Measurements from ENCODE around the gene KIAA1328.

KIAA1328 gene

DNA sequence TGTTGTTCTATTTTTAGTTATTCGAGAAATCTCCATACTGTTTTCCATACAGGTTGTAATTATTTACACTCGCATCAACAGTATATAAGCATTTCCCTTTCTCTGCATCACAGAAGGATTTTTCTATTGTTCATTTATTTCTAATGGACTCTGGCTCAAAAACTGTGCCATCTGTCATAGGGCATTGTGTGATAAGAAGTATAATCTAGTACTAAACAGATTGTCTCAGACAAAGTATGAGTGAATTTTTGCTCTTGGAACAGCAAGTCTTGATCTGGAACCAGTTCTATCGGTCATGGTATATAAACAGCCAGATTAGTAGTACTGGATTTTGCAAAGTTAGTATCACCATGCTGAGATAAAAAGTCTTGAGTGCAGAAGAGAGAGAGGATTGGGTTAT, 145.8 kb downstream of the KIAA1328 start:
- DNase-seq = no peak

DNA sequence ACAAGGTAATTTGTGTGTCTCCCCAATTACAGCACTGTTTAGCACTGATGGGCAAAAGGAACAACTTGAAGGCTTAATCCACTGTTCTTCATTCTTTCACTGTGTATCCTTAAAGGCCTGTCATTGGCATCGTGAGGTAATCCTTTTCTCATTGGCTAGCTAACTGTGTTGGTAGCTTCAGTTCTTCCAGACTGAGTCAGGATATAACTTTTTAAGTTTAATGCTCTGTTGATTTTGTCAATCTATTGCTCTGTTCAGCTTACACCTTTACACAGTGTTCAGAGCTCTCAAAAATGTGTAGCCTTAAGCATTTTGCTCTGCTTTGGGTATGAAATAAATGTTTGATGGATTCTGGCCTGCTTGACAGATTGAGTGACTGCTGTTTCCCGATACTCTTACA, 148.2 kb downstream of the KIAA1328 start:
- DNase-seq = no peak

DNA sequence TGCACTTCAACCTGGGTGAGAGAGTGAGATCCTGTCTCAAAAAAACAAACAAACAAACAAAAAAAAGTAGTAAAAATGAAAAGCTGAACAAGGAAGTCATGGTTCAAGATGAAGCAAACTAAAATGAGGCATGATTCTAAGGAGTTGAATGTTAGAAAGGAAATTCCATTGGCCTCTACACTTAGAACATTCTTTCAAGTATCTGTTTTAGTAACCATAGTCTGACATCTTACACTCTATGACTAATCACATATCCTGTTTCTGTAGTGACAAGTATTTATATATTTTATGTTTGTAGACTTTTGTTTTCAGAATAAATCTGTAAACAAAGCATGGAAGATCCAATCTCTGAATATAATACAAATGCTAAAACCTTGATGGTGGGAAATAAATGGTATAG, 164.1 kb downstream of the KIAA1328 start:
- no peak for DNase-seq

DNA sequence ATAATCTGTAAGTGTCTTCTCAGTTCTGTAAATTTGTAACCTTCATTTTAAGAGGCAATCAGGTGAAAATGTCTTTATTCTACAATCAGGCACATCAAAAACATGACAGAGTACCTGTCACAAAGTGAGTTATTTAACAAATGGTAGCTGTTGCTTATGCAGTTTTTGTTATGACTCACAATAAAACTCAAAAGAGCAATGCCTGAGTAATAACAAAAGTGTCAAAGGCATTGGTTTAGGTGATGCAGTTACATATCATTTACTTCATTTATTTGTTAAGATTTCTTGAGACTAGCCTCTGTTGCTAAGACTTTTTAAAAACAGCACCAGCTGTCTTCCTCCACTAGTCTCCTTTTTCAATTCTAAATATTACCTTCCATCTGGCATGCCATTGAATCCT, 177.8 kb downstream of the KIAA1328 start:
- DNase-seq = no peak

DNA sequence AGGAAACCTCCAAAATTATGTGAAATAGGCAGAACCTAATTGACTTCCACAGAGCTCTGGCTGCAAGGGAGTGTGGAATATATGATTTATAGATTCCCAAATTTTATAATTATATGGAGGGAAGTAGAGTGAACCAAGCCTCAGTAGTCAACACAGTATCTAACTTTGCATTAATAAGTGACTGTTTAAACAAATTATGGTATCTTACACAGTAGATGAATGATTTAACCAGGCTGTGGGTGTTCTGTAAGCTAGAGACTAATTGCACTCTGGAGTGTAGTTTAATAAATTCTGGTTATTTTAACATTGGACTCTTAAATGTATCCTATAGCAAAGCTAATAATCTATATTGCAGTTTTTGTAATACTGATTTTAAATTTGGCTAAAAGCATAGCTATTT, 183.5 kb downstream of the KIAA1328 start:
- no peak for DNase-seq

DNA sequence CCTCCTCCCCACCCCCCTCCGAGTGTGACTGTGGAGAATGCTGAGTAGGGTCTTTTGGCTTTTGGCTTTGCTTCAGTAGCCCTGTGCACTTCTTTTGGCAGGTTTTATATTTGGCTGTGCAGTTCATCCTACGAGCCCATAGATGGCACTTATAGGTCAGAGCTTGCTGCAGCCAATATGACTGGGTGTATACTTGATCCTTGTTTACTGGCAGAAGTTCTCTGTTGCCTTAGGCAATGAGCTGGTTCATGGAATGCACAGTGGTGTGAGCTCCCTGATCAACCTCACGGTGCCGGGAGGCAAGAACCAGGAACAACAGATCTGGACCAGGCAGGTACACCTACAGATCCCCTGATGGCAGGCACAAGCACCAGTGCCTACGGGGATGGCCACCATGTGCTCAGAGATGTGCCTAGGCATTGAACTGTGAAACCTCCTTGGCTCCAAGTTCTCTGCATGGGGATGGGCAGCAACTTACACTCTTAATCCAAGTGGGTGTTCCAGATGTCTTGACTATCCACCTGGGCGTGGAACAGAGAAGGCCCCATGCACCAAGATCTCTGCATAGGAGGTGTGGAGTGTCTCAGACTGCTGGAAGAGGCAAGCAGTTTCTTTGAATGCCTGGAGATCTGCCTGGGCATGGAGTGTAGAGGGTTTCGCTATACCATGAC, 190.4 kb downstream of the KIAA1328 start:
- no peak for DNase-seq

DNA sequence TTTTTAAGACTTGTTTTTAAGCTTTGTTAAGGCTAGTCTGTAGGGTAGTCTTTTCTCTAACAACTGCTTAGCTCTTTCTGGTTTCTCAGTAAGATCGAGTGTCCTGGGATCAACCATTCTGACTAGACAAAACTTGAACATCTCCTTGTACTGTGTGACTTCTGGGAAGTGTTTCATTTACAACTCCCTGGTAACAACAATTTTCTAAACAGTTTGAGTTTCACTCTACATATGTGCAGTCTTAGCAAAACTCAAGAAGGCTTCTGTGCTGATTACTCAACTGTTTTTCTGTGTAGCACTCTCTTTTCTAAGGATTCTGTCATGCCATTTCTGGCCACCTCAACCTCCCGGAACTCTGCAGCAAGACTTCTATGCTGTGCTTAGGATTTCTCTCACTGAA, 204.5 kb downstream of the KIAA1328 start:
- no peak for DNase-seq

DNA sequence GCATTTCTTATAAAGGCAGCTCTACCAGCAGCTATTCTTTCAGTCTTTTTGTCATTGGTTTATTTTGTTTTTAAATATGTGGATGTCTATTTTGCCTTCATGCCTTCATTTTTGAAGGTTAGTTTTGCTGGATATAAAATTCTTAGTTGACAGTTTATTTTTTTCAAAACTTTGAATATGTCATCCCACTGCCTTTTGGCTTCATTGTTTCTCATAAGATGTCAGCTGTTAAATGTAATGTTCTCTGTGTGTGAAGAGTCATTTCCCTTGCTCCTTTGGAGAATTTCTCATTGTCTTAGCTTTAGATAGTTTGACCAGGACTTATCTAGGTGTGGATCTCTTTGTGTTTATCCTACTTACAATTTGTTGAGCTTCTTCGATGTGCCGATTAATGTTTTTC, 213.5 kb downstream of the KIAA1328 start:
- no peak for DNase-seq

DNA sequence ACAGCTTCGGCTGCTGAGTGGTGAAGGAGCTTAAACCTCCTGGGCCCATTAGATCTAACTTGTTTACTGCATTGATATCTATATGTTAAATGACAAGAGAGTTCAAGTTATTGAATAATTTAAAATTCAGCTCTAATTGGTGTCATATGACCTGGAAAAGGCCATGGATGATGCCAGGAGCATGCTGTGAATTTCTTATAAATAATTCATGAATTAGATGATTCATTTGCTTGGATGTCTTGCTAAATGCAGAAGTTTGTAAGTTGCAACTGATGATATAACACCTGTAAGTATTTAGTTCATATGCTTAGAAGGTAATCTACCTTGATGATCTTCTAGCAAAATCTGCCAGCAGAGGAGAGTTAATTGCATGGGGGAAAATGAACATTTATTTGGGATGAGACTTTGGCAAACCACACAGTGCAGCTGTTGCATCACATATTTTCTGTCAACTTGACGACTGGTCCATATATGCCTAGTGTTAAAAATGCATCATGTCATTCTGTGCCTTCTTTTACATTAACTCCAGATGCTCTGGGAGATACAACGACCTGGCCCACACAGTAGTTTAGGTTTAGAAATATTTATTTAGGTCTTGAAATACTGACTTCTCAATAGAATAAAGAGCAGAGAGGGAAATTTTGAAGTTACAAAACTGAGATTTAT, 226.3 kb downstream of the KIAA1328 start:
- no peak for DNase-seq

DNA sequence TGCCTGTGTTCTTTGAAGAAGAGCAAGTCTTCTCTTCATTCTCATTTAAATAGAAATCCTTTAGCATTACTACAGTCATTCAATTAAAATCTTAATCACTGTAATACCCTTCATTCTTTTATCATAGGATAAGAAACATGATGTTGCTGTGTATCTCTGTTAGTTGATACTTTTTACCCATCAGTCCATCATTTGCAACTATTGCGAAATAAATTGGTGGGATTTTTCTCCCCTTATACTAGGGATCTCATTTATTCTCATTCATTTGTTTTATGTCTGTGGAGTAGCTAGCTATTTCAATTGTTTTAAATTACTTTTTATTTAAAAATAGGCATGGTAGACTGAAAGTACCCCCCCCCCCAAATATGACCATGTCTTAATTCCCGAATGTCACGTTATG, 235.3 kb downstream of the KIAA1328 start:
- DNase-seq = no peak

DNA sequence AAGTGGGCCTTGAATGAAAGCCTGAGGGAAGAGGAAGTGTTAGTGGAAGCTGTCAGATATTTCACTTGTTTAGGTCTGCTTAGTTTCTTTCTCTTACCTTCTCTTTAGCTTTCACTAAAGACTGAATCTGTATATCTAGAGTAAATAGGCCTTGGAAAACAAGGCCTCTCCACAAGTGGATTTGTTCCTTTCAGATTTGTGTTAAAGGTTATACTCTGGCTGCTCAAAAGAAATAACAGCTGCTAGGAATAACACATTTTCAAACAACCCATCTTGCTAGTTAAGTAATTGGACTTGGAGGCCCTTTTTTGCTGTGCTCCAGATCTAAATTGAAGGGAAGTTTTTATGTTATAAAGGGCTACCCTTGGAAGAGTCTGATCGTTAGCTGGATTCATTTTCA, 236.3 kb downstream of the KIAA1328 start:
- DNase-seq = no peak

DNA sequence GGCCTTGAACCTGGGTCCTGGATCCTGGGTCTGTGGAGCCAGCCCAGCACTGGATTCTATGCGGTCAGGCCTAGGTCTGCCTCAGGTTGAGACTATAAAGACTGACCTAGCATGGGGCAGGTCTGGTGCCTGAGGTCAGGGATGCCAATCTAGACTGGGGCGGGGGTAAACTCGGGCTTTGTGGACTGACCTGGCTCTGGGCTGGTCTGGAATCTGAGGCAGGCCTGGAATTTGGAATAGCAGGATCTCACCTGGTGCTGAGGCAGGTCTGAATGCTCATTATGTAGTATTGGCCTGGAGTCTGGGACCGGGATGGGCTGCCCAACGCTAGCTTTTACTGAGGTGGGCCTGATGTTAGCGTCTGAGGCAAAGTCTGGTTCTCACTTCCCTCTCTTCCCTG, 256.0 kb downstream of the KIAA1328 start:
- DNase-seq = no peak

DNA sequence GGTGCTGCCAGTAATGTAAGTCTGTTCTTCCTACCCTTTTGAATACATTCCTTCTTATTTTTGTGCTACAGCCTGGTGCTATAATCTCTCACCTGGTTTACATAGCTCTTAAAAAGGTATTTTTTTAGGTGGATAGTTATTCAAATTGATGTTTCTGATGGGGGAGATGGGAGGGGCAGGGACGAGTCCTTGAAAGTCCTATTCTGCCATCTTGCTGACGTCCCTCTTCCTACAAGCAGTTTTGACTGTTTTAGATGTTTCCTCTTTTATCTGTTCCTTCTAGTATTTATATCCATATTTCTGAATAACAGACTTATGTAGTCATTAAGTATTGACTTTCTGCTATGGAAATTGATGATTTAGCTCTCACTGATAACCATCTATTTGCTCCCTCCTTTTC, 256.4 kb downstream of the KIAA1328 start:
- DNase-seq = no peak

DNA sequence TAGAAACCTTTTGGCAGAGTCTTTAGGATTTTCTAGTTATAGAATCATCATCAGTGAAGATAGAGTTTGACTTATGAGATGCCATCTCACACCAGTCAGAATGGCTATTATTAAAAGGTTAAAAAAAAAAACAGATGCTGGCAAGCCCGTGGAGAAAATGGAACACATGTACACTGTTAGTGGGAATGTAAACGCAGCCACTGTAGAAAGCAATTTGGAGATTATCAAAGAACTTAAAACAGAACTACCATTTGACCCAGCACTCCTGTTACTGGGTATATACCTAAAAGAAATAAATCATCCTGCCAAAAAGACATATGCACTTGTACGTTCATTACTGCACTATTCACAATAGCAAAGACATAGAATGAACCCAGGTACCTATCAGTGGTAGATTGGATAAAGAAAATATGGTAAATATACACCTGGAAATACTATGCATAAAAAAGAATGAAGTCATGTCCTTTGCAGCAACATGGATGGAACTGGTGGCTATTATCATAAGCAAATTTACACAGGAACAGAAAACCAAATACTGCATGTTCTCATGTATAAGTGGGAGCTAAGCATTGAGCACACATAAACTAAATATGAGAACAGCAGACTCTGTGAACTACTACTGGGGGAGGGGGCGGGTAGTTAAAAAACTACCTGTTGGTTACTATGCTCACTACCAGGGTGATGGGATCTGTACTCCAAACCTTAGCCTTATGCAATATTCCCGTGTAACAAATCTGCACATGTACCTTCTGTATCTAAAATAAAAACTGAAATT, 279.0 kb downstream of the KIAA1328 start:
- DNase-seq = no peak

DNA sequence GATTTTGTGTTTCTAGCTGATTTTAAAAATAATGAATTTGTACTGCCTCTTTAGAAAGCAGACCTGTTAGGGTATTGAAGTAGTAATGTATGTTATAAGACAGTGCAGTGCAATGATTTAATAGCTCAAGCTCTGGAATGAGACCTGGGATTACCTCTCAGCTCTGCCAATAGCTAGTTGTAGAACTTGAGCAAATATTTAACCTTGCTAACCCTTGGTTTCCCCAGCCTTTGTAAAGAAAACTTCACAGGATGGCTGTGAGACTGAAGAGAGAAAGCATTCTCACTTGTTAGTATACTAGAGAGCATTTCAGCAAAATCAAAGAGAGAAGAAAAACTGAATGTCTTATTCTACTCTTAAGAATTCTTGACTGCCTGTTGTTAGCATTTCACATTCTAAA, 293.9 kb downstream of the KIAA1328 start:
- no peak for DNase-seq

DNA sequence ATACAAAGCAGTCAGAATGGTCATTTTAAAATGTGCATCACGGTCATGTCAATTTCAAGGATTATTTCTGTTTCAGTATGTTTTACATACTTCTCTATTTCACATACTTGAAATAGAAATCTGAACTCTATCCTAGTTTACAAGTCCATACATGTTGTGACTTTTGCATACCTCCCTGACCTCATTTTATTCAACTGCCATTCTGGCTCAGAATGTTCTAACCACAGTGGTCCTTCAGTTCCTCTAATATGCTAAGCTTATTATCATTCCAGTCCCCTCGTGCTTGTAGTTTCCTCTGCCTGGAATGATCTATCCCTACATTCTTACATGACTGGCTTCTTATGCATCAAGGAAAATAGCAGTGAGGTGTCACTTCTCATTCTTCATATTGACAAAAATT, 295.6 kb downstream of the KIAA1328 start:
- DNase-seq = no peak

DNA sequence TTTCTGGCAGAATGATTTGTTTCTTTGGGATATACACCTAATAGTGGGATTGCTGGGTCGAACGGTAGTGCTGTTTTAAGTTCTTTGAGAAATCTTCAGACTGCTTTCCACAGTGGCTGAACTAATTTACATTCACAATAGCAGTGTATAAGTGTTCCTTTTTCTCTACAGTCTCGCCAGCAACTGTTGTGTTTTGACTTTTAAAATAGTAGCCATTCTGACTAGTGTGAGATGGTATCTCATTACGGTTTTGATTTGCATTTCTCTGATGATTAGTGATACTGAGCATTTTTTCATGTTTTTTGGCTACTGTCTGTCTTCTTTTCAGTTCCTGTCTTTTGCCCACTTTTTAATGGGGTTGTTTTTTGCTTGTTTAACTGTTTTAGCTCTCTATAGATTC, 306.2 kb downstream of the KIAA1328 start:
- DNase-seq = no peak

DNA sequence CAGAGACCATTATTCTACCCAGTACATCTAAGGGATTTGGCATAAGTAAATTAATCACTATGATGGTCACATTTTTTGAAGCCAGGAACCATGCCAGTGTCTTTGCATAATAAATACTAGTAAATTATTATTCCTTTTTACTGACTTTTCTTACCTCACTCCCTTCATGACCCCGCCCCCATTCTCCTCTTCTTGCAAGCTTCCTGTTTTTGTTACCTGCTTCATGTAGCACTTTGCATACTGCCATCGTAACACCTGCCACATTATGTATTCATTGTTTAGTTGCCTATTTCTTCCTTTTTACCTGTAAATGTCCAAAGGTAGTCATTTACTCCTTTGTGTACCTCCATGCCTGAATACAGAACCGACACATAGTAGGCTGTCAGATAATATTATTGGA, 309.5 kb downstream of the KIAA1328 start:
- no peak for DNase-seq

DNA sequence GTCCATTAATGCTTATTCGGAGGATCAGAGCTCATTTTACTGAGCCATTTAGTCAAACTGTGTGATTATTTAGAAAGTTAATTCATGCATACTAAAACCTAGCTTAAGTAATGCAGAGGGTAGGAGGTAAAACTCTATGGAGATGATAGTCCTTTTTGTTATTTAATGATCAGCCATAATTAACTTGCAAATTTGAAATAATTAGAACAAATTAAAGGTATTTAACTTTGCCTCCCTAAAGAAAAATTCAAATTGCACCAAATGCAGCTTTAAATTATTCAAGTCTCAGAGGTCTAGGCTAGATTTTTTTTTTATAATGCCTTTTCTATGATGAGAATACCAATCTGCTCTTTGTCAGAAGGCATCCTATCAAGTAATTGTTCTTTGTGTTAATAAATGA, 310.9 kb downstream of the KIAA1328 start:
- no peak for DNase-seq

DNA sequence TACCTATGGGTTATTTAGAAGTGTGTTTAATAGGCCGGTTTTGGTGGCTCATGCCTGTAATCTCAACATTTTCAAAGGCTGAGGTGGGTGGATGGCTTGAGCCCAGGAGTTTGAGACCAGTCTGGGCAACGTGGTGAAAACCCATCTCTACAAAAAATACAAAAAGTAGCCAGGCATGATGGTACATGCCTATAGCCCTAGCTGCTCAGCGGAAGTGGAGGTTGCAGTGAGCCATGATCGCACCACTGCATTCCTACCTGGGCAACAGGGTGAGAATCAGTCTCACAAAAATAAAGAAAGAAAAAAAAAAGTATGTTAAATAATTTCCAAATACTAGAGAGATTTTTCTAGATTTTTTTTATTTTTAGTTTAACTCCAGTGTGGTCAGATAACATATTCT, 316.0 kb downstream of the KIAA1328 start:
- DNase-seq = no peak

DNA sequence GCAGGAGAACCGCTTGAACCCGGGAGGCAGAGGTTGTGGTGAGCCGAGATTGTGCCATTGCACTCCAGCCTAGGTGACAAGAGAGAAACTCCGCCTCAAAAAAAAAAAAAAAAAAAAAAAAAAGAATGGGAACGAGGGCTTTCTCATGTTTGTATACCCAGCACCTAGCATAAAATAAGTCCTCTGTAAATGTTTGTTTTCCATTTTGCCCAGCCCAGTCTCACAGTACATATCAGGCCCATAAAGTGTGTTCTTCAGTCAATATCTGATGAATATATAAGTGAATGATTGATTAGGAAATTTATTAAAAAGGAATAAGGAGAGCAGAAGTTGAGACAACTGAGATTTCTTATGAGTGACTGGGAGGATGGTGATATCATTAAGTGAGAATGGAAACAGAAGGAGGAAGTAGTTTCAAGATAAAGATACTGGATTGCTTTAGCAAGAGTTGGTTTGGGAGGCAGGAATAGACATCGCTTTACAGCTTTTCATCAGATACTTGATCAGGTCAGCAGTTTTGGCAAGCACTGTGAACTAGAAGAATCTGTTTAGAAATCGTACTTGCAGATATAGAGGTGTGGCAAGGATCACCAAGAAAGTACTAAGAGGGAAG, 327.5 kb downstream of the KIAA1328 start:
- no peak for DNase-seq

DNA sequence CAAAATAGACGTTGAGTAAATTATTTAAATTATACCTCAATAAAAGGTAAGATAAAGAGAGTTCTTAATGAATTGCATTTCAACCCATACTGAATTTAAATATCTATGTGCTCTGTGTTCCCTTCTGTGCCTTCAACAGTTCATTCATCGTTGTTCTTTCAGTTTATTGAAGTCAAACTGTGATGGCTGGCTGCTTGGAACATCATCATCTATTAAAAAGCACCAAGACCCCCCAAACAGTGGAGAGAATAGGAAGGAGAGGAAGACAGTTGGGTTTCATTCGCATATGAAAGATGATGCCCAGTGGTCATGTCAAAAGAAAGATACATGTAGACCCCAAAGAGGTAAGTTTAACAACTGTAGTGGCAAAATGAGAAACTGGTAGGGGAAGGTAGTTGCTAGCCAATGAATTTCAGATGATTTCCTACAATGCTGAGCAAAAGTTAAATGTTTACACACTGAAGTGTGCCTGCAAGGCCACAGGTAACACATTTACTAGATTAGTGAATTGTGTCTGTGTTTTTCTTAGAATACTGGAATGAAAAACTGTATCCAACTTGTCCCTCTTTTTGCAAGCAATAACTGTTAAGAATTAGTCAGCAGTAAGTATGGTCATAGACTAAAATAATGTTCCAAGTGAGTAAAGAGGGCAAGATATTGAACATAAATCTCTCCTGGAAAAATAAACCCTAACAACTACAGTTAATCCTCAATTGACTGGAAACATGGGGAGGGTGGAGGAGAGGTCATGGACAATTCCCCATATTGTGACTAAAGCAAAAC, 331.3 kb downstream of the KIAA1328 start:
- no peak for DNase-seq

DNA sequence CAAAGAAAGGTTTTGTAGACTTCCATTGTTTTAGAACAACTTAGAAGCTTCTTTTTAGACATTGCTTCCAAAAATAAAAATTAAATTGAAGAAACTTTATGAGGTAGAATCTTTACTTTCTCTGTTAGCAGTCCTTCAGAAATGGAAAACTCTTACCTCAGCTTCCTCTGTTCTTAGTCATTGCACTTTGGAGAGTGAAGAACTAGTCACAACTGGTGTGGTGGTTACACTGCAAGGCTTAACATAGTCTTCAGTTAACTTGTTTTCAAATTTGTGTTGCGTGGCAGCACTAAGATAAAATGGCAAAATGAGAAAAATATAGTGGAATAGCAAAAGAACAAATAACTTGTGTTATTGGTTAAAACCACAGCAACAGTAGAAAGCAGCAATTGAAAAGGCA, 332.6 kb downstream of the KIAA1328 start:
- DNase-seq = no peak
